ENCODE results near the gene P2RX4. TPM values are rescaled to one million over a fixed set of nuclear protein-coding genes. Genes with fewer than 3 reads are reported as not detected.

P2RX4 gene
- total and polyA plus RNA-seq, 2 of the 8 experiments (the other 6 are each of a cell fraction or from before 2014, with no cell fraction given), result 9.5 to 12.2 TPM

DNA sequence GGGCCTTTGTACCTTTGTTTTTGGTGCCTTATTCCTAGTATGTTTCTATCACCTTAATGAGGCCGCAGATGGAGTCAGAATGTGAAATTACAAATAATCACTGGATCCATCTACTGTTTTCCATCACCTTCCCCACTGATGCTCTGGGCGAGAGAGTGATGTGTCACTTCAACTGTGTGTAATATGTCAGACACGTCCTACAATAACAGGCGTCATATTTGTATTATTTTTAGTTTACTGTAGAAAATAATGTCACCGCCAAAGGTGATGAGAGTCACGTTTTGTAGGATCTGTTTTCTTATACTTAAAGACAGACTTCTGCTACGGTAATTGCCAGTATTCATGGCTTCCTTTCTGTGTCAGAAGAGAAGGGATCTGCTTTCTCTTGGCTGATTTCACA, 22.4 kb upstream of the P2RX4 start:
- Histone ChIP-seq H2BK5ac (ENCODE audit: low read depth, low read length) (no peak overlapping the region), H4K8ac (ENCODE audit: extremely low read depth, insufficient read depth, low read length) (no peak overlapping the region), H2AK5ac (ENCODE audit: low read depth, low read length) (no peak overlapping the region), H4K5ac (ENCODE audit: insufficient read length, low read depth, low read length) (no peak overlapping the region), H3K4me3 (ENCODE audit: extremely low read depth in 1 of 4, insufficient read depth in 2 of 4, low read depth in 3 of 4, low read length in 4 of 4) (no peak overlapping the region), H3K23ac (ENCODE audit: insufficient read length) (no peak overlapping the region), H2BK12ac (ENCODE audit: low read depth, low read length) (no peak overlapping the region), H3K9ac (replicated peaks in 1 of 4; ENCODE audit: extremely low read depth in 1 of 4, low read depth in 3 of 4, low read length in 3 of 4) (no peak overlapping the region), H3K27me3 (replicated peaks in 1 of 4; ENCODE audit: control insufficient read depth in 3 of 4, extremely low read depth in 1 of 4, insufficient read depth in 3 of 4, low read length in 3 of 4) (no peaks in the 10 kb centered on the region), H4K91ac (replicated peaks; ENCODE audit: insufficient read length, low read length) (no peak overlapping the region), H3K27ac (ENCODE audit: low read depth, low read length) (no peak overlapping the region), H2AFZ (ENCODE audit: low read length) (no peak overlapping the region), H3K56ac (replicated peaks; ENCODE audit: insufficient read length, low read depth, low read length) (no peak overlapping the region), H2BK120ac (replicated peaks; ENCODE audit: low read depth, low read length) (no peak overlapping the region), H3K79me2 (ENCODE audit: control insufficient read depth in 1 of 2, insufficient read depth in 2 of 2, low read length in 2 of 2) (no peaks in the 10 kb centered on the region), H3K79me1 (ENCODE audit: low read depth, low read length) (no peaks in the 10 kb centered on the region), H4K20me1 (replicated peaks in 1 of 2; ENCODE audit: control insufficient read depth in 1 of 2, insufficient read depth in 2 of 2, low read length in 2 of 2) (no peaks in the 10 kb centered on the region), H3K23me2 (ENCODE audit: low read depth, low read length) (no peaks in the 10 kb centered on the region), H2BK20ac (ENCODE audit: low read length) (no peak overlapping the region), H3K14ac (ENCODE audit: insufficient read length) (no peak overlapping the region), H3K36me3 (ENCODE audit: control insufficient read depth in 2 of 4, insufficient read depth in 4 of 4, low read length in 3 of 4) (no peaks in the 10 kb centered on the region), H3K4ac (replicated peaks; ENCODE audit: insufficient read length, low read depth, low read length) (no peak overlapping the region), H3K4me2 (ENCODE audit: insufficient read depth in 1 of 2, low read depth in 2 of 2, low read length in 2 of 2) (no peak overlapping the region), H3K9me3 (ENCODE audit: insufficient read depth in 2 of 2, low read depth in 1 of 2, low read length in 1 of 2) (no peaks in the 10 kb centered on the region), H3K18ac (ENCODE audit: extremely low read depth, low read length) (no peak overlapping the region), H3K4me1 (replicated peaks in 1 of 4; ENCODE audit: control insufficient read depth in 3 of 4, insufficient read depth in 4 of 4, low read length in 3 of 4) (no peaks in the 10 kb centered on the region), H2BK15ac (ENCODE audit: low read length) (no peak overlapping the region)
- TF ChIP-seq TAF1 (IDR thresholded peaks at IDR 0.05; ENCODE audit: low read depth, low read length) (no peak), EGR1 (IDR thresholded peaks at IDR 0.05; ENCODE audit: borderline replicate concordance, low read depth, low read length) (no peak), EP300 (IDR thresholded peaks at IDR 0.05; ENCODE audit: borderline replicate concordance in 1 of 2, low read depth in 2 of 2, low read length in 2 of 2) (no peak), CBX5 (IDR thresholded peaks at IDR 0.05; ENCODE audit: low read depth, low read length) (no peak), CTCF (IDR thresholded peaks at IDR 0.05; ENCODE audit: control extremely low read depth in 1 of 3, insufficient read depth in 1 of 3, low read depth in 1 of 3, low read length in 3 of 3) (no peak), SIX5 (IDR thresholded peaks at IDR 0.05; ENCODE audit: low read depth, low read length) (no peak), SIRT6 (IDR thresholded peaks at IDR 0.05; ENCODE audit: low read length) (no peak), ZNF274 (IDR thresholded peaks at IDR 0.05; ENCODE audit: borderline replicate concordance, extremely low read depth, low read length) (no peak), HDAC6 (IDR thresholded peaks at IDR 0.05; ENCODE audit: low read depth, low read length) (no peak), POLR2AphosphoS5 (IDR thresholded peaks at IDR 0.05; ENCODE audit: low read depth, low read length) (no peak), SUZ12 (IDR thresholded peaks at IDR 0.05; ENCODE audit: low read length) (no peak)
- no peak for FAIRE-seq
- WGBS, 2 experiments (ENCODE audit: extremely low coverage in 1 of 2, insufficient coverage in 1 of 2, insufficient read length in 1 of 2, insufficient replicate concordance in 2 of 2, low coverage in 1 of 2, low lambda C conversion rate in 2 of 2, missing lambda C conversion rate in 1 of 2), result 87% methylated on average over 7 of the region's 7 CpGs; no CpG with 5 or more reads in 1 of the 2 experiments
- ChIA-PET POLR2A (ENCODE audit: partially characterized antibody) (no interaction called here), CTCF (ENCODE audit: partially characterized antibody) (interaction anchor here (0.7 to 1.2 kb wide), 2 partner anchors 36 to 1687 kb away, joined by 3 to 6 read pairs; no protein-coding TSS in a partner anchor)
- DNase-seq (ENCODE audit: low read depth in 1 of 2, low spot score in 2 of 2), result no peak
